ELF-1 (cell line): Measurements from ENCODE around the gene TP53AIP1.

Experiments
- DNase-seq: peaks from one replicate; pipeline ENCODE4 v3.0.0-alpha.2; 2016; ENCODE audit warnings: low read depth, low spot score

TP53AIP1 gene, protein sequence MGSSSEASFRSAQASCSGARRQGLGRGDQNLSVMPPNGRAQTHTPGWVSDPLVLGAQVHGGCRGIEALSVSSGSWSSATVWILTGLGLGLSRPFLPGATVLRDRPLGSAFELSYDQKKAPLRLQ

DNA sequence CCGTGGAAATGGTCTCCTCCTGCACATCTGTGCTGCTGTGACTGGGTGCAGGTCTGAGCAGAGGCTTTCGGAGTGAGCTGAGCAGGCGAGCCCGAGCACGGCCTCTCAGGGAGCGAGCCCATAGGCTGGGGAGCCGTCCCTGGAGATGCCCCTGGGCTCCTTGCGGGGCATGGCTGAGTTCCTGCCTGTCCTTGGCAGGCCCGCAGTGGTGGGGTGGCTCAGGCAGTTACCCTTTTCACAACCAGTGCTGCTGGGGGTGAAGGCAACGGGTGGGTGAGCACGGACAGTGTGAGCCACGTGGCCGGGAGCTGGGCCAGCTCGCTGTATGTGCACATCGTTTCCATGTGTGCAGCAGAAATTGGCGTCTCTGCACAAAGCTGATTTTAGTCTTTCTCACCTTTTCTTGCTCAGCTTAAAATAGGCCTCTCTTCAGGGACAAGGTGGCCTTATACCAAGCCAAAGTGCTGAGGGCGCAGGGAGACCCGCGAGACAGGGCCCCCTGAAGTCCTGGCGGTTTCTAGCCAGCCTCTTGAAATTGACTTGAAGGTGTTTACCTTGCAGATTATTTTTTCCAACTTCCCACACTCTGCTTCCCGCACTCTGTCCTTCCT lies at the start of gene TP53AIP1:
Gene TP53AIP1, minus strand, starts transcription at position 55 of the 611 bp plus-strand sequence. CDS start 5,053 bp downstream, outside the sequence.
- DNase-seq: no peak

DNA sequence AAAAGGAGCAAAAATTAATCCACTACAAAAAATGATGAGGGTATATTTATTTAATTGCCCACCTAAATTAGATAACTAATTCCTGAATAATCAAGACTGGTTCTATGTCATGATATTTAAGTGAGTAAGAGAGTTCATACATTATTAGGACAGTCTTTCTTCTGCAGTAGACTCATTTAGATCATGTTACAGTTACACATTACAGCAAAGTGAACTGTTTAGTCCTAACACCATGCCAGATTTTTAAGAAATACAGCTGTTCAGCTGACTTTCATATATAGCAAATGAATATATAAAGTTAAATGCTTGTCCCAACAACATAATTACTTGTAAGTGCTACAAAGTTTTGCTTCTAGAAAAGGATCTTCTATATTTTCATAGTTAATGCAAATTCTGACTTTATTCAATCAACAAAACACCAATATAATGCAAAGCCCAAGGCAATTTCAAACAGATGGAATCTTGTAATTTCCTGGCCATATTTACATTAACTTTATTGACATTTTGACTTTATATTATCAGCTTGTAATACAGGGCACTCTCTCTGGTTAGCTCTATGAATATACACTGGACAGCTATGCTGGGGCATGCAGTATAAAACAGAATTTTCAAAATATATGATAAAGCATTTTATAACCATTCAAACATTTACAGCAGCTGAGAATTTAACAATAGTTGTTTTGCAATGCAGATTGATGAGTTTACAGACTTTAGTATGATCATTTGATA lies 45.7 kb upstream of the TP53AIP1 start:
- DNase-seq: no peak

DNA sequence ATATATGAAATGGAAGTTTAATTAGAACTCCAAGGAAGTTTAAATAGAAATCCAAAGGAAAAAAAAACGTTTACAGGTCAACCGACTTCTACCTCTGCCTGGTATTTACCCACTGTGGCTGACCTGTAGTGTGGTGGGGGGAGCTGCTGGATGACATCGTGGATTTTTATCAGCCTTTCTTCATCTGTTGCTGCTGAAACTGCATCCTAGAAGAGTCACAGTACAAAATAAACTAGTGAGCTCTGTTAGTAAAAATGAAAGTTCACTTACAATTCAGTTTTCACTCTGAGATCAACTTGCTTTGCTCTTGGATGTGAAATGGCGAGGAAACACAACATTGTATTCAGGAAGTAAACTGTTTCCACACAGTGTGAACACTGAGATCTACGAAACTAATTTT lies 43.2 kb upstream of the TP53AIP1 start:
- DNase-seq: no peak

DNA sequence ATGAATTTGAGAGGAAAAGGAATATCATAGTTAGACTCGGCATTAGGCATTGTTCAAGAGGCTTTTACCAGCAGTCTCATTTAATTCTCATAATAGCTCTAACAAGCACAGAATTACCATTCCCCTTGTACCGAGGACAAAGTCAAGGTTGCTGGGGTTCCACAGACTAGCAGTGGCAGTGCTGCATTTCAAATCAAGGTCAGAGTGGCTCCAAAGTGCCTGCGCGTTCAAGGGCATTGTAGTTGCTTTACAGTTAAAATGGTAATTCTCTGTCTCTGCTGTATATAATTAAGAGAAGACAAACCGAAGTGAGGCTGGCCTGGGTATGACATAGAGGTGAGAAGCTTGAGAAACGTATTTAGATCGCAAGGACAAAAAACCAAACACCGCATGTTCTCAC lies 40.4 kb upstream of the TP53AIP1 start:
- no peak for DNase-seq

DNA sequence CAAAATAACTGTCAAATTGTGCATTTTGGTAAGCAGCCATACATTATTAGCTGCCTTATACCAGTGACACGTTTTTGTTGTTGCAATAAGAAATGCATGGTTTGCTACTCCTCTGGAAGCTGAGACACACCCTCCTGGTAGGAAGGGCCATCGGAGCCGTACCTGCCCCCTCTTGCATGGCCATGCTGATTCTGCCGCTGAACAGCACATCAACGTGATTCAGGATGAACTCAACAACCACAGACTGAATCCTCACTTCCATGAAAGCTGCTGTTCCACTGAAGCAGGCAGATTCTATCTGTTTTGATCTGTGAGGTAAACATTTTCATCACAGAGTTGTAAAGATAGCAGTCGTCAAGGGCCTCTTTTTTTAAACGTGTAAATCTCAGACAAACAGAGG lies 38.6 kb upstream of the TP53AIP1 start:
- no peak for DNase-seq

DNA sequence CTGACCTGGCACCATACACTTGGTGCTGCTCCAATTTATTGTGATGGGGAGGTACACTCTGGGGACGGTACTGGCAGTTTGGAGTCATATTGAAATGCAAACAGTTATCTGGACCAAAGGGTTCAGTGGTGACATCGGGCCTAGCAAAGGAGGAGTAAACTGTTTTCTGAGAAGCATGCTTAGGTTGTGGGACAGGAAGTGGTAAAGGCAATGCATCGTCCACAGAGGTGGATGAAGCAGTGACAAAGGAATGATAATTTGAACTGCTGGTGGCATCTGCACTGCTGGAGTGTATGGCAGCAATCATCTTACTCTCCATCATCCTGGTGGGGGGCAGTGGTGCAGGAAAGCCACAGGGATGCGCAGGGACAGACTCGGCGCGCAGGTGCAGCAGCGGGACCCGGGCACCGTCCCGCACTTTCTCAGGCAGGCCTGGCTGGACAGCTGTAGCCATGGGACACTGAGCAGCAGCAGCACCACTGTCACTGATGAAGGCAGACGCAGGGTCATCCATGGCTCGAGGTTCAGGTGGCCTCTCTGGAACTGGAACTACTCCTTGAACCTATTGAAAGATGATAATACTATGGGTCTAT lies 28.0 kb upstream of the TP53AIP1 start:
- DNase-seq: no peak

DNA sequence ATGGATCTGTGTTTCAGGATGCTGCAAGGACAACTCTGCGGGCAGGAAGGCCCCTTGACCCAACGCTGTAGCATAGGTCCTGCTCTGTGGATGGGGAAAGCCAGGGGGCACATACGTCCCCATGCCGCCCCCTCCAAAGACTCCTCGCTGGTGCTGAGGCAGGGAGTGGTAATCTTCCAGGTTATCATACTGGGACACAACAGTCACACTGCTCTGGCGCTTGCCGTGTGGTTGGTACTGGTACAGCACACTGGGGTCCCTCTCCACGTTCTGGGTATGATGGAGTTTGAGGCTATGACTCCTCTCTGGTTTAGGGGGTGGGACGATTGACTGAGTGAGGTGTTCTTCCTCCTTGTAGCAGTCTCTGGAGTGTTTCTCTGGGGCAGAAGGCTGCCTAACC lies 26.2 kb upstream of the TP53AIP1 start:
- no peak for DNase-seq

DNA sequence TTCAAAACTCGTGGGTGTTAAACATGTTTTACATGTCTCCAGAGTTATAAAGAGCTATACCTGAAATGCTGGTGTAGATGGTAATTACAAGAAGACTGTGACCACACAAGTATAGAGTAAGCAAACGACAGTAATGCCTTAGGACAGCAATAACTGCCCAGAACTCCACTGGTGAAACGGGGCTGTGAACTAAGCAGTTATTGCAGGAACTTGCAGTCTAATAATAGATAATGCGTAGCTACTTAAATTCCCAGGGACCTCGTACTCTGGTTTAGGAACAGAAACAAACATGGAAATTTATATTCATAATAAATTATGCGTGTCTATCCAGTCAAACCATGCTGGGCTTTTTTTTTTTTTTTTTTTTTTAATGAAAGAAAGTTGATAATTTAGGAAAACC lies 24.9 kb upstream of the TP53AIP1 start:
- no peak for DNase-seq

DNA sequence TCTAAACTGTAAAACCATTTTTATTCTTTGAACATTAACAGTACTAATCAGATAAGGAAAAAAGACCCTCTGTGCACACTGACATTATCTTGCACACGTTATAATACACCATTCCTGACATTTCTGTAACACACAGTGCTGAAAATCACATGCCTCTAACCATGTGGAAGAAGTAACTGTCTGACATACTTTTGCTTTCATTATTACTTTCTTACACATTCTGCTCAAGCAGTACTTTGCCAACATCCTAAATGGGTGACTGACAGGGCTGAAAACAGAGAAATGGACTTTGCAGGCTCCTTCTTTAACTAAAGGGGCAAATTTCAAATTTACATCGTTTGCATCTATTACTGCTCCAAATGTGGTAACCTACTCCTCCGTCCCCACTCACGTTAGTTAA lies 22.8 kb upstream of the TP53AIP1 start:
- DNase-seq: no peak

DNA sequence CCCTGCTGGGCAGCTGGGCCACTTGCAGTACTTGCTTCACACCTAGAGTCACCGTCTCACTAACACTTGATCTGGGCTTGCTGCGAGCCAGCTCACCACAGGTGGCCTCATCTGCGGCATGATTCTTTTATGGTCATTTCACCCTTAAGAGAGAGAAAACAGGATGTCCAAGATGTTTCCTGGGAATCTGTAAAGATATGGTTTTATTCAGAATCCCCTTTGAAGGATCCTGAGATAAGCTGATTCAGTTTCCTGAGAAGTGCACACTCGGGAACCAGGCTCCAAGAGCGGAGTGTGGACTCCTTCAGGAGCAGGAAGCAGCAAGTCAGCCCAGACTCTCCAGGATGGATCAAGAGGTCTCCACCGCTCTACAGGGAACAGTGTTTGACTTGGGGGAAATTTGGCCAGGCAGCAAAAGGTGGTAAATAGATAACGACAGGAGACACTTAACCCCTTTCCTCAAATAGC lies 21.8 kb upstream of the TP53AIP1 start:
- peak; percentile 15 for DNase-seq

DNA sequence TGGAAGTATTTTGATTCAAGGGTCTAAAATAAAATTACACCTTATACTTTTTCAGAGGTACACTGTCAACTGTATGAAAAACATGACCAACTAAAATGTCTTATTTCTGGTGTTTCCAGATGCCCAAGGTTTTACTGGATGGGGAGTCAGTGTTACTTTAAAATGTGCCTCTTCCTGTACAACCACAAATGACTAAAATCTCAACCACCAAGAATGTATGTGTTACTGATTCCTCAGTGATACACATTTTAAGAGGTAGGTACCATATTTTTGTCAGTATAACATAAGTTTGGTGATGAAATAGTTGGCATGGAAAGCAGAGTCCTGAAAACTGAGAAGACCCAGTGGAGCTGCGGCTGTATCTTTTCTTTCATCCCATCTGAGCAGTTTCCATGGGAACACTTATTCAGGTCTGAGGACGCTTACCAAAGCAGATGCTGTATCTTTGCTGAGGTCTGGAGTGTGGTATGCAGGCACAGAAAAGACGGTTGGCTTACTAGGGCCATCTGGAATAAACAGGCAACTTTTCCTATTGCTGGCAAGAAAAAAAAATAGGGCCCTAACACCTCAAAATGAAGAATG lies 21.2 kb upstream of the TP53AIP1 start:
- DNase-seq: no peak

DNA sequence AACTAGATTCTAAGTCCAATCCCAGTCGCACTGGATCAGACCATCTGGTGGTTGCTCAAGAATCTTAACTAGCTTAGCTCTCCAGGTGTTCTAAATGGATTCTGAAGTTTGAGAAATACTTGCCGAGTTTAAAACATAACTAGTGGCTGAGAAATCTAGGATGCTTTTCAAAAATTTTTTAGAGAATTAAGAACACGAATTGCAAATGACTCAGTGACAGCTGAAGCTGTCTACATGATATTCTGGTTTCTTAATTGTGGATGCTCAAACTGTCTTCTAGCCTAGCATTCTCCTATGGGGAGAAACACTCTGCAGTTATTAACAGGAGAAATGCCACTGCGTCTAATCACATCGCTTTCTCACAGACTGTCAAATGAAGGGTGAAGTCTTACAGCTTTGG lies 20.2 kb upstream of the TP53AIP1 start:
- no peak for DNase-seq

DNA sequence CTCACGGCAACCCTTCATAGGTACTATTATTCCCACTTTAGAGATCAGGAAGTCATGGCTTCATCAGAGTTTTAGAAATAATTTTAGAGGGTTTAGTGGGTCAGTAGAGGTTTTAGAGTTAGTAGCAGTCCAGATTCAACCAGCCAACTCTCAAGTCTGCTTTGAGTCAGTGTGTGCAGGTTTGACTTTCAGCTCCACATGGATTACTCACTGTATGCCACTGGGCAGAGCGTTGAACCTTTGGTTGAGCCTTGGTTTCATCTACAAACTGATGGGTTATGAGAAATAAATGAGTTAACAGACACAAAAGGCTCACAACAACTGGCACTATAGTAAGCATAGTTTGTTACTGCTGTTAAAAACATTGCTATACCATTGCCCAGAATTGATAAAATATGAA lies 19.0 kb upstream of the TP53AIP1 start:
- DNase-seq: no peak

DNA sequence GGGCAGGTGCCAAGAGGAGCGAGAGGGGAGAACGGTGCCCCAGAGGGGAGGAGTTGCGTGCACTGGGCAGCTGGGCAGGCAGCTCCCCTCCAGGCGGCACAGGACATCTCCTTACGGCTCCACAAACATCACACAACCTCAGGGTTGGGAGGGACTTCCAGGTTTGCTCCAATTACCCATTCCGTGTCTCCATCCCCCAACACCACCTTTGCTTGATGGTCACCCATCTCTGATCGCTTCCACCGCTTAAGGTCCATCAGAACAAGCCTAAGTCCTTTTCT lies 14.5 kb upstream of the TP53AIP1 start:
- no peak for DNase-seq

DNA sequence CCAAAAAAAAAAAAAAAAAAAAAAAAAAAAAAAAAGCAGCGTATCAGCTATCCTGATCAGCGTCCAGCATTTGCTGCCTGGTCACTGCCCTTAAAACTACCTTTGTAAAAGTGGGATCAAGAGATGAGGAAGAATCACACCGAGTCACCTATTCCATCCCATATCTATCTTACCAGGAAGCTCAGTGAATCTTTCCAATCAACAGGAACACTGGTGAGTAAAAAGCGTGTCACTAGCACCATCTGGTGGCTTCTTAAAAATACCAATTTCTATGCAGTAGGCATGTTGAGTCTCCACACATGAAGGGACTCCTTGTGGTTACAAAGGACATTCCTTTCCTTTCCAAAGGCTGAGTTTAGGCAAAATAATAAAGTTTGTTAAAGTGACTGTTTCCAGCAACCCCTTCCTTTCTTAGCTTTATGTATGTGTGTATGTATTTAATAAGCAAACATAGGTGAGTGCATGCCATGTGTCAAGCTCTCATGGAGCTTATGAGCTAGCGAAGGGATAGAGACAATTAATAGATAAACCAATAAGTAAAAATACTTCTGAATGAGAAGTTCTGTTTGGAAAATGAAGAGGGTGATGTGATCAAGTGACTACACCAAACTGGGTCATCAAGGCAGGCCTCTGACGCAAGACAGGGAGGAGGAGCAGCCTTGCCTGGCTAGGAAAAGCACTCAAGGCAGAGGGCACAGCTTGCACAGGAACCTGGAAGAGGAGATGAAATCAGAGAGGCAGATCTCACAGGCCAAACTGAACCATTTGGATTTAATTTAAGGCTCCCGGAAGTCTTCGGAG lies 13.9 kb upstream of the TP53AIP1 start:
- DNase-seq: peak; percentile 68

DNA sequence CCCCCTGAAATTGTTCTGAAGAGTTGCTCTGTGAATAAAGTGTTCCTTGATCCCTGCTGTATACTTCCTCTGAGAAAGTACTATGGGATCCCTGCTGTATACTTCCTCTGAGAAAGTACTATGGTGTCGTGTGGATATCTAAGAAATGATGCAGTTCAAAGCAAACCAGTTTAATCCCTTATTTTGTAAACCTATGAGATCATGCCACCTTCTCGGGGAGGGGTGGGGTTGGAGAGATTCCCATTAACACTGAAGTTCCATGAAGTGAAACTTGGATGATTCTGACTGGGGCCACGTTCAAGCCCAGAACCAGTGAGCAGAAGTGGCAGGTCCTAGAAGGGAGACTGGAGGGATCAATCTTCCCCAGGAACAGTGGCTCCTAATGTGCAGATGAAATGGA lies 13.0 kb upstream of the TP53AIP1 start:
- no peak for DNase-seq

DNA sequence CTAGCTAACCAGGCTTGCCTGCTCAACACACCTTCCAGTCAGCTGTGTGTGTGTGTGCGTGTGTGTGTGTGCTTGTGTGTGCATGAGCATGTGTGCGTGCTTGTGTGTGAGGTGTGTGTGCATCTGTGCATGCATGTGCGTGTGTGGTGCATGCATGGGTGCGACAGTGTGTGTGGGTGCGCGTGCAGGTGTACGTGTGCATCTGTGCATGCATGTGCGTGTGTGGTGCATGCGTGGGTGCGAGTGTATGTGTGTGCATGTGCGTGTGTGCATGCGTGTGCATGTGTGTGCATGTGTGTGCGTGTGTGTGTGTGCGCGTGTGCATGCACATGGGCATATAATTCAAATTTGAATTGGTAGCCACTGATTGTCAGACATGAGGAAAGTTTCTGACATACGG lies 10.5 kb upstream of the TP53AIP1 start:
- DNase-seq: no peak

DNA sequence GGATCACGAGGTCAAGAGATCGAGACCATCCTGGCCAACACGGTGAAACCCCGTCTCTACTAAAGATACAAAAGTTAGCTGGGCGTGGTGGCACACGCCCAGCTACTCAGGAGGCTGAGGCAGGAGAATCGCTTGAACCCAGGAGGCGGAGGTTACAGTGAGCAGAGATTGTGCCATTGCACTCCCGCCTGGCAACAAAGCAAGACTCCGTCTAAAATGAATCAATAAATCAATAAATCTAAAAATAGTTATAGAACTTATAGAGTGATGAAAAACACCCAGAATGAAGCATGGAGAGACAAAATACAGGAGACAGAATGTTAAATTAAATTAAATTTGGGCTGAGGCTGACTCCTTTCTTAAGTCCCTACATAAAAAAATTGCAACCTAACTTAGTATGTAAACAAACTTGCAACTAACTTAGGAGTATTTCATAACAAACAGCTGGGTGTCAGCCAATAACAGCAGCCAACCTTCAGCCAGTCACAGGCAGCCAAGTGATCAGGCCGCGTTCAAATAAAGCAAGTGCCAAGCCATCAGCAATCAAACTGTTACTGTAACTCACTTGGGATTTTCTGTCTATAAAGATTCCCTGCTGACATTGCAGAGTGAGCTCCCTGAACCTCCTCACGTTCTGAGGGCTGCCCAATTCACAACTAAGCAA lies 7.3 kb upstream of the TP53AIP1 start:
- no peak for DNase-seq

DNA sequence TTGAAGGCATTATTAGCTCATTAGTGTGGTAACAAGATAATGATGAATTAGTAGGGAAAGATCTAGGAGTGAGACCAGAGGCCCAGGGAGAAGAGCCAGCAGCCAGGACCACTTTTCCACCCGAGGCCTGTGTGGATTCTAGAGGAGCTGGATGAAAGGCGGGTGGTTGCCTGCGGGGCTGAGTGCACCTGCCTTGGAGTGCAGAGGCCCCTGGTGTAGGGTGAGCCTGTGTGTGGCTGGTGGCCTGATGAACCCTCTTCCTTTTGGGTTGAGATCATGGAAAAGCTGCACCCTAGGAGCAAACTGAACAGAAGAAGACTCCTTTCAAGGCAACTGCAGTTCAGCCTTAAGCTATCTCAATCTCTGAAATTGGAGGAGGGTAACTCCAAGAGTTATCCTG lies 5.9 kb upstream of the TP53AIP1 start:
- DNase-seq: no peak

DNA sequence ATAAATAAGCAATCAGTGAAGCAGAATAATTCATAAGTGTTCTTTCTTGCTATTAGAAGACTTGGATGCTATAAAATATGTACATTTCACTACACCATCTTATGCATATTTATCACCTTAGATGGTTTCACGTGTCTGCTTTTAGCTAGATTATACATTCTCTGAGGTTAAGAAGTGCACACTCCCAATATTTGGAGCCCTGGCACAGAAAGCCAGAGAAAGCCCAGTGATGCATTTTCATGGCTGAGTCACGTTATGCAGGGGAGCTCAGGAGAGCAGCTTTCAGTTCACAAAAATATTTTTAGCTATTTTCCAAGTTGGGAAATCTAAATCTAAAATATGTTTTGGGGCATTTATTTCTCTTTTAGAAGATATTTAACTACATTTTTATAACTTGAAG lies 5.1 kb upstream of the TP53AIP1 start:
- no peak for DNase-seq

DNA sequence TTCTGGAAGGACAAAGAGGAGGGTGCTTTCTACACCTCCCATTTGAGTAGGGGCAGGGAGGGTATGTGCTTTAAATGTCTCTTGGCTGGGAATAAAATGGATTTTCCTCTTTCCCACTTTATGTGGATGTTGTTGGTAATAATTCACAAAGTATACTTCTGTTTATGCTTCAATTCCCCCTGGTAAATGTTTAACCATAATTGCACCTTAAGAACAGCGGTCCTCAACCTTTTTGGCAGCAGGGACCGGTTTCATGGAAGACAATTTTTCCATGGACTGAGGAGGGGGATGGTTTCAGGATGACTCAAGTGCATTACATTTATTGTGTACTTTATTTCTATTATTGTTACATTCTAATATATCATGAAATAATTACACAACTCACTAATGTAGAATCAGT lies 4.0 kb upstream of the TP53AIP1 start:
- no peak for DNase-seq
